Gastrocnemius medialis (tissue), 4 donors: ENCODE results near the gene SERPINA12. TPM values are rescaled to one million over a fixed set of nuclear protein-coding genes. Genes with fewer than 3 reads are reported as not detected.

ENCODE experiments used
- ATAC-seq, 2 donors: fragments of 150-250 bp; one replicate each; pipeline ENCODE4 v1.9.1; 2016
- DNase-seq, 2 donors: peaks; one replicate each; pipeline ENCODE4 v3.0.0-alpha.2; 2019
- H3K27ac ChIP-seq, 4 donors: fragments of 200-600 bp; sonication (generic); 1 replicate in 1 of 4; 2 replicates in 3 of 4; pipeline ENCODE4 v1.5.1; 2016 to 2018; ENCODE audit warnings: mild to moderate bottlenecking in 2 of 4, moderate library complexity in 1 of 4
- H3K27me3 ChIP-seq, 3 donors: fragments of 200-600 bp; sonication (generic) in 2 of 3; 1 replicate in 1 of 3; 2 replicates in 2 of 3; pipeline versions ENCODE4 v1.5.1 to v1.6.0; 2016 to 2019; ENCODE audit warnings: mild to moderate bottlenecking in 1 of 3, moderate library complexity in 1 of 3
- H3K36me3 ChIP-seq, 2 donors: fragments of 200-600 bp; sonication (generic) in 1 of 2; one replicate each; pipeline ENCODE4 v1.5.1; 2017 to 2018
- H3K4me1 ChIP-seq, 2 donors: fragments of 200-600 bp; sonication (generic) in 1 of 2; one replicate each; pipeline ENCODE4 v1.5.1; 2016 to 2017; ENCODE audit warnings: mild to moderate bottlenecking in 2 of 2
- H3K4me3 ChIP-seq, 4 donors: fragments of 200-600 bp; sonication (generic) in 3 of 4; 1 replicate in 1 of 4; 2 replicates in 3 of 4; pipeline ENCODE4 v1.5.1; 2016 to 2019; ENCODE audit warnings: mild to moderate bottlenecking in 2 of 4
- H3K9me3 ChIP-seq, 3 donors: fragments of 200-600 bp; sonication (generic) in 2 of 3; 1 replicate in 1 of 3; 2 replicates in 2 of 3; pipeline ENCODE4 v1.5.1; 2016 to 2019
- POLR2A ChIP-seq, 2 donors: fragments of 450-650 bp; IDR thresholded peaks; one replicate each; pipeline ENCODE4 v1.6.1; 2017; ENCODE audit warnings: antibody characterized with exemption in 2 of 2, mild to moderate bottlenecking in 2 of 2, moderate library complexity in 2 of 2
- in situ Hi-C, 4 donors: fragments of 200-750 bp; cut with MboI; loops; one replicate each; pipeline versions ENCODE4 v1.15.0 to v1.8.0; 2017; ENCODE audit warnings: low sequenced_read_pairs in 4 of 4
- intact Hi-C: fragments of 100-400 bp; cut with DNase I; formaldehyde crosslinking; loops from one replicate; pipeline ENCODE4 v1.15.1; 2023; ENCODE audit warnings: low total_unique reads
- total RNA-seq, 4 donors: library from RNA; depleted of rRNA; stranded (reverse); fragments of >200 nt; gene quantifications; one replicate each; pipeline versions ENCODE4 v1.1.0 to v1.2.3, GENCODE V29; 2016
- TF ChIP-seq, protein P1 (sequence below), 5 experiments: fragments of 450-650 bp in 3 of 5; fragments of 200-600 bp in 2 of 5; sonication (generic) in 2 of 5; IDR thresholded peaks in 4 of 5; conservative IDR thresholded peaks in 1 of 5; 1 replicate in 4 of 5; 2 replicates in 1 of 5; pipeline ENCODE4 v1.5.1; 2016 to 2019; ENCODE audit warnings: antibody characterized with exemption in 5 of 5, mild to moderate bottlenecking in 3 of 5, moderate library complexity in 3 of 5

The SERPINA12 gene
- total RNA-seq, 4 donors from 2014 or later = not detected

- peaks cover 0 to 5% (median 0%) of the 10 kb centered on the region in 3 donors for H3K27me3 ChIP-seq
- no peak for ATAC-seq
- no peaks in the 10 kb centered on the region for H3K9me3 ChIP-seq
- no peak overlapping the region for H3K27ac ChIP-seq
- H3K4me1 ChIP-seq = no peaks in the 10 kb centered on the region
- intact Hi-C loops (no loop called here), in situ Hi-C loops (no loop called here)
- H3K4me3 ChIP-seq = no peak overlapping the region
- TF ChIP-seq POLR2A (IDR thresholded peaks at IDR 0.05) = no peak
- TF ChIP-seq, protein P1, sequence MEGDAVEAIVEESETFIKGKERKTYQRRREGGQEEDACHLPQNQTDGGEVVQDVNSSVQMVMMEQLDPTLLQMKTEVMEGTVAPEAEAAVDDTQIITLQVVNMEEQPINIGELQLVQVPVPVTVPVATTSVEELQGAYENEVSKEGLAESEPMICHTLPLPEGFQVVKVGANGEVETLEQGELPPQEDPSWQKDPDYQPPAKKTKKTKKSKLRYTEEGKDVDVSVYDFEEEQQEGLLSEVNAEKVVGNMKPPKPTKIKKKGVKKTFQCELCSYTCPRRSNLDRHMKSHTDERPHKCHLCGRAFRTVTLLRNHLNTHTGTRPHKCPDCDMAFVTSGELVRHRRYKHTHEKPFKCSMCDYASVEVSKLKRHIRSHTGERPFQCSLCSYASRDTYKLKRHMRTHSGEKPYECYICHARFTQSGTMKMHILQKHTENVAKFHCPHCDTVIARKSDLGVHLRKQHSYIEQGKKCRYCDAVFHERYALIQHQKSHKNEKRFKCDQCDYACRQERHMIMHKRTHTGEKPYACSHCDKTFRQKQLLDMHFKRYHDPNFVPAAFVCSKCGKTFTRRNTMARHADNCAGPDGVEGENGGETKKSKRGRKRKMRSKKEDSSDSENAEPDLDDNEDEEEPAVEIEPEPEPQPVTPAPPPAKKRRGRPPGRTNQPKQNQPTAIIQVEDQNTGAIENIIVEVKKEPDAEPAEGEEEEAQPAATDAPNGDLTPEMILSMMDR (IDR thresholded peaks at IDR 0.05 in 4 of 5, conservative IDR thresholded peaks at IDR 0.05 in 1 of 5) = no peak
- no peak for DNase-seq
- no peaks in the 10 kb centered on the region for H3K36me3 ChIP-seq
Observed at GRCh38 chr14:94521375-94522114, 12.3 kb upstream of the SERPINA12 start.

DNA sequence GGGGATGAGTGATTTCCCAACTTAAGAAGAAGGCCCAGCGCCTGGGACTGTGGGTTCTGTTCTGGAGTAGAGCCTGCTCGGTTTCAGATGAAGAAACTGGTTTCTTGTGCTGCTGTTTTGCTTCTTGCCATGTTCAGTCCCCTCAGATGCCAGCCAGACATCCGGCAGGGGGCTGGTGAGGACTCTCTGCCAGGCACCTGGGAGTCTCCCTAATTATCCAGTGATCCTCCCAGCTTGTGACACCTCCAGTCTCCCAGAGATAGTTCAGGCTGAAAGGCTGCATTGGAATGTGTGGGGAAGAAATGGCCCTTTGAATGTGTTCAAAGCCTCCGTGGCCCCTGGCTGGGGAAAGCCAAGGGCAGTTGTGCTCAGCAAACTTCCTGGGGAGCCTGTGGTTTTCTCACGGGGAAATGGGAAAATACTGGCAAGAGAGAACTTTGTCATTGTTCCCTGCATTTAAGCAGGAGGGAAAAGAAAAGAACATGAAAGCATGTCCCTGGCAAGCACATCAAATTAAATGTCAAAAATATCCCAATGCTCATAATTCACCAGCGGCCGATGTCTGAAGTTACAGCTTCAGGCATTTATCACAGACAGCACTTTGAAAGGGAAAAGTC lies 8.5 kb upstream of the SERPINA12 start:
- no peaks in the 10 kb centered on the region for H3K9me3 ChIP-seq
- intact Hi-C loops = no loop called here
- H3K27ac ChIP-seq = peak overlapping the region in 1 of 4 donors; percentile 44
- in situ Hi-C loops = no loop called here
- TF ChIP-seq, protein P1 (IDR thresholded peaks at IDR 0.05 in 4 of 5, conservative IDR thresholded peaks at IDR 0.05 in 1 of 5) = no peak
- TF ChIP-seq POLR2A (IDR thresholded peaks at IDR 0.05) = no peak
- no peaks in the 10 kb centered on the region for H3K4me1 ChIP-seq
- DNase-seq (no peak), ATAC-seq (no peak)
- no peaks in the 10 kb centered on the region for H3K36me3 ChIP-seq
- H3K4me3 ChIP-seq = no peak overlapping the region
- peaks cover 0 to 5% (median 0%) of the 10 kb centered on the region in 3 donors for H3K27me3 ChIP-seq

GRCh38 chr14:94517248-94517640 lies 8.0 kb upstream of the SERPINA12 start:
- Histone ChIP-seq H3K4me1 (no peaks in the 10 kb centered on the region), H3K27me3 (peaks cover 0 to 5% (median 0%) of the 10 kb centered on the region in 3 donors)

GRCh38 chr14:94515856-94516255 lies 6.6 kb upstream of the SERPINA12 start:
- H3K9me3 ChIP-seq = no peaks in the 10 kb centered on the region
- no peaks in the 10 kb centered on the region for H3K36me3 ChIP-seq
- TF ChIP-seq, protein P1 (IDR thresholded peaks at IDR 0.05 in 4 of 5, conservative IDR thresholded peaks at IDR 0.05 in 1 of 5) = no peak
- no peak for TF ChIP-seq POLR2A (IDR thresholded peaks at IDR 0.05)
- no peak for ATAC-seq
- H3K4me1 ChIP-seq = no peaks in the 10 kb centered on the region
- H3K4me3 ChIP-seq = no peak overlapping the region
- no peak overlapping the region for H3K27ac ChIP-seq
- in situ Hi-C loops = no loop called here
- DNase-seq = no peak
- intact Hi-C loops = no loop called here
- H3K27me3 ChIP-seq = peaks cover 0 to 5% (median 0%) of the 10 kb centered on the region in 3 donors

More at GRCh38 chr14:94517248-94517640, 8.0 kb upstream of the SERPINA12 start:
- DNase-seq (no peak), ATAC-seq (no peak)
- Histone ChIP-seq H3K9me3 (no peaks in the 10 kb centered on the region), H3K36me3 (no peaks in the 10 kb centered on the region), H3K4me3 (no peak overlapping the region), H3K27ac (no peak overlapping the region)
- in situ Hi-C loops = no loop called here
- intact Hi-C loops = no loop called here
- TF ChIP-seq, protein P1 (IDR thresholded peaks at IDR 0.05 in 4 of 5, conservative IDR thresholded peaks at IDR 0.05 in 1 of 5) = no peak
- TF ChIP-seq POLR2A (IDR thresholded peaks at IDR 0.05) = no peak
